Ectodermal cell (in vitro differentiated cells): ENCODE results near the gene FSD1.

Experiments
- H3K27ac ChIP-seq: 2 replicates; pipeline ENCODE4 v1.7.0; 2013; ENCODE audit warnings: mild to moderate bottlenecking, low read depth, low read length; ENCODE audit not compliant: insufficient read depth, poor library complexity, severe bottlenecking
- H3K27me3 ChIP-seq: 2 replicates; pipeline ENCODE4 v1.7.0; 2013; ENCODE audit warnings: mild to moderate bottlenecking, low read length; ENCODE audit not compliant: insufficient read depth, control insufficient read depth, poor library complexity, severe bottlenecking
- H3K36me3 ChIP-seq: one replicate; pipeline ENCODE4 v1.7.0; 2013; ENCODE audit warnings: low read length; ENCODE audit not compliant: control insufficient read depth, insufficient read depth
- H3K4me1 ChIP-seq: one replicate; pipeline ENCODE4 v1.7.0; 2013; ENCODE audit warnings: low read length; ENCODE audit not compliant: control insufficient read depth, insufficient read depth
- H3K4me3 ChIP-seq: 2 replicates; pipeline ENCODE4 v1.7.0; 2013; ENCODE audit warnings: low read depth, low read length, control low read depth; ENCODE audit not compliant: insufficient read depth
- H3K9me3 ChIP-seq: 2 replicates; pipeline ENCODE4 v1.7.0; 2013; ENCODE audit warnings: mild to moderate bottlenecking, low read length, moderate library complexity; ENCODE audit not compliant: control insufficient read depth
- WGBS, 2 experiments: methylation state at CpG; one replicate each; pipeline ENCODE4 v1.1.7; 2013; ENCODE audit warnings: missing lambda C conversion rate in 2 of 2; 5-methylcytosine and 5-hydroxymethylcytosine counted together

The FSD1 gene

DNA sequence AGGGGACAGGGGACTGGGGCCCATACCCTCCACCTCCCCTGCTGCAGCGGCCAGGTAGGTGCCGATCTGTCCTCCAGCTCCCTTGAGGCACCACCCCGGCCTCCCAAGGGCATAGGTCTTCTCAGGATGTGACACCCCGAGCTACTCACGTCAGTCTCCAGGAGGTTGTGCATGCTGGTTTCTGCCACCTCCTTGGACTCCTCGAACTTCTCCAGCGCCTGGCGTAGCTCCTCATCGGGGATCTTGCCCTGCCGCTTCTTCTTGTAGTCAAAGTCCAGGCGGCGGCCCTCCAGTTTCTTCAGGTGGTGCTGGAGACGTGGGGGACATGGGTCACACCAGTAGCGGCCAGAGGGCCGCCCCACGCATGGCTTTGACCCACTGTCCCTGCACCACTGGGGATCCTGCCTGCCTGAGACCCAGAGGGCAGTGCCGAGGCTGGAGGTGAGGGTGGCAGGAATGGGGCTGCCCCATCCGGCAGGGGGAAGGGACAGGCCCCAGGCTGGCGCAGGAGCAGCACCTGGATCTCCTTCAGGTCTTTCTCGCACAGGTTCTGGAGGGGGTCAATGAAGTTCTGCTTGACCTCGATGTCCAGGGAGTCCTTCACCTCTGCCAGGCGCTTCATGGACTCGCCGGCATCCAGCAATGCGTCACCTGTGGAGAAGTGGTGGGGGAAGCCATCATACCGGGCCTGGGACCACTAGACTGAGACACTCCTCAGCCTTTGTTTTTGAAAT lies 59.3 kb downstream of the FSD1 start:
- WGBS, 2 experiments = 95% methylated on average over 26 of the region's 26 CpGs
- H3K4me1 ChIP-seq = peaks cover 27% of the 10 kb centered on the region
- H3K27ac ChIP-seq = no peak overlapping the region
- no peaks in the 10 kb centered on the region for H3K9me3 ChIP-seq
- H3K27me3 ChIP-seq = no peaks in the 10 kb centered on the region
- no peak overlapping the region for H3K4me3 ChIP-seq
- H3K36me3 ChIP-seq = peaks cover 24% of the 10 kb centered on the region

GRCh38 chr19:4365341-4365740 lies 60.9 kb downstream of the FSD1 start:
- Histone ChIP-seq H3K36me3 (peaks cover 17% of the 10 kb centered on the region), H3K9me3 (no peaks in the 10 kb centered on the region), H3K27me3 (no peaks in the 10 kb centered on the region), H3K4me3 (no peak overlapping the region), H3K27ac (no peak overlapping the region), H3K4me1 (peaks cover 37% of the 10 kb centered on the region)
- 93 to 95% methylated on average over 16 of the region's 16 CpGs for WGBS, 2 experiments

- Histone ChIP-seq H3K9me3 (no peaks in the 10 kb centered on the region), H3K27ac (no peak overlapping the region), H3K27me3 (no peaks in the 10 kb centered on the region), H3K4me1 (peaks cover 30% of the 10 kb centered on the region), H3K36me3 (peaks cover 17% of the 10 kb centered on the region), H3K4me3 (no peak overlapping the region)
- 95 to 96% methylated on average over 19 of the region's 19 CpGs for WGBS, 2 experiments
Measured at GRCh38 chr19:4365791-4366665, 61.6 kb downstream of the FSD1 start.

DNA sequence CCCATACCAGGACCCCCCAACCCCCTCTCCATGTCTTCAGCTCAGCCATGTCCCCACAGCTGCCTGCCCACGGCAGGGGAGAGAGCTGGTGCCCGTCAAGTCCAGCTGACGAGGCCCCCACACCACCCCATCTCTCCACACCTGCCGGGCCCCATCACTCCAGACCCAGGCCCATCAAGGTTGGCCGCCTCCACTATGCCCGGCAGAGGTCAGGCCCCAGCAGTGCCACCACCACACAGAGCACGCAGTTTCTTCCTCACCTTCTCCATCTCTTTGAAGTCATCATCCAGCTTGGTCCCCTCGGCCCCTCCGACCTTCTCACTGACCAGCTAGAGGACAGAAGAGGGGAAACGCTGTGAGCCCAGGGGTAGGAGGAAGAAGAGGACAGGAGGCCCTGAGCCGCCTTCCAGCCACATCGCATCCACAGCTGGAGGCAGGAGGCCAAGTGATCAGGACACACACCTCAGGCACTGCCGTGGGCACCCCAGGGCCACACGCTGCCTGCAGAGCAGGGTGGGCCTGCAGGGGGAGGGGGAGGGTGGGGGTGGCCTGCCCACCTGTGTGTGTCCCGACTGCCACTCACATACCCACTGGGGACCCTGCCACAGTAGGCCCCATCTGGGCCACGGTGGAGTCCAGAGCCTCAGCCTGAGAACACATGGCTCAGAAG lies 62.4 kb downstream of the FSD1 start:
- no peak overlapping the region for H3K4me3 ChIP-seq
- H3K9me3 ChIP-seq = no peaks in the 10 kb centered on the region
- peaks cover 23% of the 10 kb centered on the region for H3K4me1 ChIP-seq
- H3K27me3 ChIP-seq = no peaks in the 10 kb centered on the region
- H3K36me3 ChIP-seq = peaks cover 11% of the 10 kb centered on the region
- H3K27ac ChIP-seq = no peak overlapping the region
- 96% methylated on average over 16 of the region's 16 CpGs for WGBS, 2 experiments

DNA sequence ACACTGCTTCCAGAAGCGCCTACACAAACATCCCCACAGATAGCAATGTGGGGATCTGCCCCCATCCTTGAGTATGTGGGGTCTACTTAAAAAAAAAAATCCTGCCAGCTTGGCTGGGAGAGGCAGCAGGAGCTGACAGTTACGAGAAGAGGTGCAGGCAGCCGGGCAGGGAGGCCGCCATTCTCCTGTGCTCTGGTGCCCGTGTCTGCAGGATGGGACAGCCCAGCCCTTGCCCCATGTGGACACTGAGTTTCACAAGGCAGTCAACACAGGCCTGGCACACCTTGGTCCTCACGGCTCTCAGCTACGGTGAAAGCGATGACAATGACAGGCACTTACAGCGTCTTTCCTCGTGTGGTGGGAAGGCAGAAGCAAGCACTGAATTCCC lies 62.9 kb downstream of the FSD1 start:
- WGBS, 2 experiments = 95 to 97% methylated on average over 10 of the region's 10 CpGs

GRCh38 chr19:4367781-4368127 lies 63.4 kb downstream of the FSD1 start:
- Histone ChIP-seq H3K27ac (no peak overlapping the region), H3K27me3 (no peaks in the 10 kb centered on the region), H3K4me3 (no peak overlapping the region), H3K9me3 (no peaks in the 10 kb centered on the region), H3K4me1 (peaks cover 21% of the 10 kb centered on the region), H3K36me3 (peaks cover 6% of the 10 kb centered on the region)
- WGBS, 2 experiments = 95% methylated on average over 13 of the region's 13 CpGs

More for the DNA sequence above, 62.9 kb downstream of the FSD1 start:
- Histone ChIP-seq H3K36me3 (peaks cover 9% of the 10 kb centered on the region), H3K27me3 (no peaks in the 10 kb centered on the region), H3K4me3 (no peak overlapping the region), H3K4me1 (peaks cover 21% of the 10 kb centered on the region), H3K27ac (no peak overlapping the region), H3K9me3 (no peaks in the 10 kb centered on the region)

GRCh38 chr19:4368128-4368820 lies 63.9 kb downstream of the FSD1 start:
- H3K27me3 ChIP-seq = no peaks in the 10 kb centered on the region
- no peak overlapping the region for H3K27ac ChIP-seq
- H3K9me3 ChIP-seq = no peaks in the 10 kb centered on the region
- H3K36me3 ChIP-seq = peaks cover 6% of the 10 kb centered on the region
- peaks cover 21% of the 10 kb centered on the region for H3K4me1 ChIP-seq
- no peak overlapping the region for H3K4me3 ChIP-seq
- WGBS, 2 experiments = 91% methylated on average over 19 of the region's 19 CpGs

GRCh38 chr19:4369109-4369887 lies 64.9 kb downstream of the FSD1 start:
- Histone ChIP-seq H3K27ac (peak overlapping the region; percentile 60), H3K4me1 (peaks cover 23% of the 10 kb centered on the region), H3K36me3 (no peaks in the 10 kb centered on the region), H3K4me3 (no peak overlapping the region), H3K27me3 (no peaks in the 10 kb centered on the region), H3K9me3 (no peaks in the 10 kb centered on the region)
- WGBS, 2 experiments = 71 to 72% methylated on average over 25 of the region's 25 CpGs

- Histone ChIP-seq H3K27me3 (no peaks in the 10 kb centered on the region), H3K9me3 (no peaks in the 10 kb centered on the region), H3K4me1 (peaks cover 29% of the 10 kb centered on the region), H3K36me3 (no peaks in the 10 kb centered on the region), H3K4me3 (no peak overlapping the region), H3K27ac (peak overlapping the region; percentile 60)
- 75 to 78% methylated on average over 21 of the region's 21 CpGs for WGBS, 2 experiments
Measured at GRCh38 chr19:4369888-4370260, 65.5 kb downstream of the FSD1 start.
